GM21529 (cell line): ENCODE data around the gene KCNH6.

Experiments
- ATAC-seq: cut with Tn5 transposase; IDR thresholded peaks from one replicate; pipeline ENCODE4 v1.9.1; 2021; ENCODE audit not compliant: unreplicated experiment

Gene KCNH6

GRCh38 chr17:63549946-63550816 is 27.0 kb downstream of the KCNH6 start, which contains the start of gene DCAF7:
DCAF7 (plus strand) TSS chr17:63550477; CDS start chr17:63550678, 201 bp downstream.
- peak; percentile 94 for ATAC-seq

DNA sequence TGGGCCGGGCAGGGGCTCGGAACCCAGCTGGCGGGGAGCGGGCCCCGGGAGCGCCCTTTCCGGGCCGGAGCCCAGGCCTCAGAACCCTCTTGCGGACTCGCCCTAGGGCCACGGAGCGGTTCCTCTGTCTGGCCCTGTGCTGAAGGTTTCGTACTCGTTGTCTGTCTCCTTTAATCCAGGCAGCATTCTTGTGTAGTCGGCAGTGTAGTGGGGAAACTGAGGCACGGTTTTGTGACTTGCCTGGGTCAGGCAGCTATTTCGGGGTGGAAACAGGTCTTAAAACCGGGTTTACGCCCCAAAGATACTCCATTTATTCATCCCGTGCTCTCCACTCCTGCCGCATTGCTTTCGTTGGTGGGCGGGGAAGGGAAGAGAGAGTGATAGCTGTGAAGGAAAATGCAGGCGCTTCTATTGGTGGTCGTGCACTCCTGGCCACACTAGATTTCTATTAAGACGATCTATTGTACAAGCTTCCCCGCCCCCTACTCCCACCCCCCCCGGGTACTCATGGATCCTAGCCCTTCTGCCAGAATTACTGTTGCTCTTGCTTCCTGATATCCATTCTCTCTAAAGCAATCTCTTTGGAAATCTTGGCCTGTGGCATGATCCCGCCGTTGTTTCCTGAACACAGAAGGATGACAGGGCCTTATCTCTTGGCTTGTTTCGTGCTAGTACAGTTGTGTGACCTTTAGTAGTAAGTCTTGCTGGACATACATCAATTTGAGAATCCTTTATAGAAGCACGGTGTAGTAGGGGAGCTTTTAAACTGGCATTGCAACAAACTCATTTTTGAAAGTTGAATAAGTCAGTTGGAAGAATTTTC is 27.9 kb downstream of the KCNH6 start:
- no peak for ATAC-seq

- no peak for ATAC-seq
These were observed 29.1 kb downstream of the KCNH6 start for GRCh38 chr17:63552211-63552610.

- ATAC-seq, result no peak
These were observed 32.5 kb downstream of the KCNH6 start for GRCh38 chr17:63555500-63556156.

DNA sequence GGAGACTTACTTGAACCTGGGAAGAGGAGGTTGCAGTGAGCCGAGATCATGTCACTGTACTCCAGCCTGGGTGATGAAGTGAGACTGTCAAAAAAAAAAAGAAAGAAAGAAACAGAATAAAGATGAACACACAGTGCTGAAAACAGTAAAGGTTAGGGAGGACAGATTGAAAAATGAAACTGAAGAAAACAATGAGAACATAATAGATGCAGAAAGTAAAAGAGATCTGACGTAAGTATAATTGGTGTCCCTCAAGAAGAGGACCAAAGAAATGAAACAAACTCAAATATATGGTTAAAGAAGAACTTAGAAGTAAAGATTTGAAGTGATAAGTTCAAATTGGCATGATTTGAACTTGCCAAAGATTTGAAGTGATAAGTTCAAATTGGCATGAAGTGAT is 34.3 kb downstream of the KCNH6 start:
- no peak for ATAC-seq

DNA sequence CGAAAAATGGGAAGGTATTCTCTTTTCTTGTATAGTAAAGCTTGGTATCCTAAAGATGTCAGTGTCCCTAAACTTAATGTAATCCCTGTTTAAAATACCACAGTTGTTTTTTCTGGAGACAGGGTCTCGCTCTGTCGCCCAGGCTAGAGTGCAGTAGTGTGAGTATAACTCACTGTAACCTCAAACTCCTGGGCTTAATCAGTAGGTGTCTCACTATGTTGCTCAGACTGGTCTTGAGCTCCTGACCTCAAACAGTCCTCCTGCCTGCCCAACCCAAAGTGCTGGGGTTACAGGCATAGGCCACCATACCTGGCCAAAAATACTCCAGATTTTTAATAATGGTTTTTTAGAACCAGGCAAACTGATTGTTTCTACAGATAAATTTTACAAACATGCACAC is 35.3 kb downstream of the KCNH6 start:
- no peak for ATAC-seq

GRCh38 chr17:63561819-63562218 is 38.7 kb downstream of the KCNH6 start:
- no peak for ATAC-seq

- ATAC-seq, result no peak
These were observed 40.2 kb downstream of the KCNH6 start for GRCh38 chr17:63563339-63563738.

DNA sequence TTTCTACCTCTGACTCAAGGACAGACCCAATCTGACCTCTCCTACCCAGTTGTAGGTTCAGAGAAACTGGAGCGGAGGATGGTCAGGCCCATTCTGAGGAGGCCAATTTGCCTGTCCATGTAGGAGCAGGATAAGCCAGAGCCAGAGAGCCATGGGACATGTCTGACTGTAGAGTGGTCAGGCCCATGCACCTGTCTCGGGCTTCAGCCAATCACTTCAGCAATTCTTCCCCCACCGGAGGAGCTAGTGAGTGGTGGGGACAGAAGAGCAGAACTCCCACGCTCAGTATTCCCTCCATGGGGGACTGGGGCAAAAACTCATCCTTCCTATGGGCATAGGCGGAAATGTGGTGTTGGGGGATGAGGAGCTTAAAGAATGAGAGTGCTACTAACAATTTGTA is 41.4 kb downstream of the KCNH6 start:
- ATAC-seq, result no peak

DNA sequence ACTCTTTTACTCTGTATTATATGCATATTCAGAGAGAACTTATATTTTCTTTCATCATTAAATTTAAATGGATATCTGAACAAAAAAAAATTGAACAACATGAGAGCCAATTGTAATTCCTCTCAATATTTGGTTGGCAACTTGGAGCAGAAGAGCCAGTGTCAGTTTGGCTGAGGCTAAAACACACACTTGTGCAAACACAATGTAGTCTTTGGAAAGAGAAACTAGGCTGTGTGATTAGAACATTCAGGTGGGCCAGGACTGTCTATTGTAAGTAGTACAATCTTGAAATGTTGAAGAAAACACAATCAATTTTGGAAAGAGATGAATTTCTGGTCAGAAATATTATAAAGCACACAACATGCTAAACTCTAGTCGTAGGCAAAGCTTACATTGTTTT is 44.1 kb downstream of the KCNH6 start:
- no peak for ATAC-seq

DNA sequence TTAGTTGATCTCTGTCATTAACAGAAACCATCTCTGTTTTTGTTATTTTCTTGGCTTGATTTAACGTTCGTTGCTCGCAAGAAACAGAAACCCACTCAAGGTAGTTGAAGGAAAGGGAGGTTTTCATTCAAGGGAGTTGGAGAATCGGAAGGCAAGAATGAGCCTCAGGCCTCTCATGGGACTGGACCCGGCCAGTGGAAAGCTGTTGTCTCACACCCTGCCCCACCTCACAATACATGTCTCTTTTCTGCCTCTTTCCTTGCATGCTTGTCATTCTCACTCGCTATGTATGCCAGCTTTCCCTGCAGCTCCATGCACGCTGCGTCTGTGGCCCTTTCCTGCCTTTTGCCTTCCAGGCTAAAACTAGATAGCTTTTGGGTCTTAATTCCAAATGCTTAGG is 45.4 kb downstream of the KCNH6 start:
- no peak for ATAC-seq

DNA sequence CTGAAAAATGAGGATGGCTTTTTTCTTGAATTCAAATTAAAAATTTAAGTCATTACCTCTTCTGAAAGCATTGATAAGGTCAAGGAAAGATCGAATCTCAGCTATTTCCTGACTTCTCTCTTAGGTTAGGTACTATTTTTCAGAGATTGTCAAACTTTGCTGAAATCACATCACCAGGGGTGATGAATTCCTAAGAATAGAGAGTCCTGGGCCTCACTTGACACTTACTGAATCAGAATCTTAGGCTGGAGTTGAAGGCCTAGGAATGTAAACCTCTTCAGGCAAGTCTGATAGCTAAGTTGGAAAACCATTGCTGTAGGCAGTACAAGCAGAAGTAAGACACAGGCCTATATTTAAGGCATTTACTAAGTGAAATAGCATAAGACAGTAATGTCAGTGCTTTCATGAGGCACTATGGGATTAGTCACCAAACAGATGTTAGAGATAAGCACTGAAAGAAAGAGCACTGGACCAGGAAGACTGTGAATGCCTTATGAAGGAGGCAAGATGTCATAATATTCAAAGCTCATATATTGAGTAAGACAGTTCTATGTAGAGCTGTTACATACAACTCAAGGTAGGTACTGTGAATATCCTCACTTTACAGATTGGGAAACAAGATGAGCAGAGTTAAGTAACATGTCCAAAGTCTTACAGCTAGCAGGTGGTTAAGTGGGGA is 48.6 kb downstream of the KCNH6 start:
- no peak for ATAC-seq

DNA sequence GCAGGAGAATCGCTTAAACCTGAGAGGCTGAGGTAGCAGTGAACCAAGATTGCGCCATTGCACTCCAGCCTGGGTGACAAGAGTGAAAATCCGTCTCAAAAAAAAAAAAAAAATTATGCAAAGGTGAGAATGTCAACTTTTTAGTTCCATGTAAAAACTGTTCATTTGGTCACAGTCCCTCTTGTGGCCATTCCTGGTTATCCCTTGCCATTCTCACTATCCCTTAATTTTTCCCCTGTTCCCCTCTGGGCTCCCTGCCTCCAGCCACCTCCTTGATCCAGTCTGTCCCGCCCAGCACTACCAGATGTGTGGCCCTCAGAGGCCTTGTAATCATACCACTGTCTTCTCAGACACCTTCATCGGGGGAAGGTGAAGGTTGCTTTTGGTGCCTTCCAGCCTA is 50.5 kb downstream of the KCNH6 start:
- no peak for ATAC-seq

DNA sequence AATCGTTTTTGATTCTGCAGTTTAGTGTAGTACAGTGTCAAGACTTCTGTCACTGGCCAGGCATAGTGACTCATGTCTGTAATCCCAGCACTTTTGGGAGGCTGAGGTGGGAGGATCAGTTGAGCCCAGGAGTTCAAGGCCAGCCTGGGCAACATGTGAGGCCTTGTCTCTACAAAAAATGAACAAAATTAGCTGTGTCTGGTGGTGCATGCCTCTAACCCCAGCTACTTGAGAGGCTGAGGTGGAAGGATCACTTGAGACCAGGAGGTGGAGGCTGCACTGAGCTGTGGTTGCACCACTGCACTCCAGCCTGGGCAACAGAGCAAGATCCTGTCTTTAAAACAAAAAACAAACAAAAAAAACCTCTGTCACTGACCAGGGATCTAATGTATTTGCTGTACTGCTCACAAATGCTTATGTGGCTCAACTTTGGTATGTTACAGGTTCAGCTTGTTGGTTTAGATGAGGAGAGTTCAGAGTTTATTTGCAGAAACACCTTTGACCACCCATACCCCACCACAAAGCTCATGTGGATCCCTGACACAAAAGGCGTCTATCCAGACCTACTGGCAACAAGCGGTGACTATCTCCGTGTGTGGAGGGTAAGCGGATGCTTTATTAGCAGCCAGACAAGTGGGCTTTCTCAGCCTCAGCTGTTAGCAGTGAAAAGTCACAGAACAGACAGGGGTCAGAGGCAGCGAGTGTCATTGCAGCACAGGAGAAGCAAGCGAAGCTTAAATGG is 55.0 kb downstream of the KCNH6 start:
- ATAC-seq, result no peak

DNA sequence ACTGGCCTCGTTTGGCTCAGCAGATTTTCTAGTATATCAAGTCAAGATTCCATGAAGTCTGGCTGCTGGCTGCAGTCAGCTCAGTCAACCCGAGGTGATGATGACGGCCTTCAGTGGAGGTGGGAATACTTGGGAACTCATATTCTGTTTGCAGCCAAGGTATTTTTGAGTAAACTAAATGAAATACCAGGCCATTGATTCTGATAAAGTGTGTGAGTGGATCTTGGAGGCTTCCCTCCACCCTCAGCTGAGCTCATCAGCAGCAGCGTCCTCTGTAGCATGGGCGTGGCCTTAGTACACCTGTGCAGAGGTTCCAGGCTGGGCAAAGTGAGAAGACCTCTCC is 55.6 kb downstream of the KCNH6 start:
- ATAC-seq, result no peak

DNA sequence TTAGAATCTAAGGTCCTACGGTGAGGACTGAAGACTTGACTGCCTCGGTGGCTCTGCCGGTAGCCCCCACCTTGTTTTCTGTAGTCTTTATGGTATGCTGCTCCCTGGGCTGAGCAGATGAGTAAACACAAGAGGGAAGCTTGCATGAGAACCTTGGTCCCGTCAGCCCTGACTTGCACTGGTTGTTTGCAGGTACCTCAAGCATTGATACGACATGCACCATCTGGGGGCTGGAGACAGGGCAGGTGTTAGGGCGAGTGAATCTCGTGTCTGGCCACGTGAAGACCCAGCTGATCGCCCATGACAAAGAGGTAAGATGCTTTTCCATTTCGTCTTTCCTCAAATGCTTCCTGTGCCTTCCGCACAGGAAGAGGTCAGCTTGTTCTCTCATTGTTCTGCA is 56.5 kb downstream of the KCNH6 start:
- no peak for ATAC-seq

GRCh38 chr17:63587770-63588169 is 64.6 kb downstream of the KCNH6 start:
- ATAC-seq, result no peak

- ATAC-seq, result no peak
These were observed 65.6 kb downstream of the KCNH6 start for GRCh38 chr17:63588797-63589196.

GRCh38 chr17:63589646-63590045 is 66.5 kb downstream of the KCNH6 start:
- no peak for ATAC-seq

DNA sequence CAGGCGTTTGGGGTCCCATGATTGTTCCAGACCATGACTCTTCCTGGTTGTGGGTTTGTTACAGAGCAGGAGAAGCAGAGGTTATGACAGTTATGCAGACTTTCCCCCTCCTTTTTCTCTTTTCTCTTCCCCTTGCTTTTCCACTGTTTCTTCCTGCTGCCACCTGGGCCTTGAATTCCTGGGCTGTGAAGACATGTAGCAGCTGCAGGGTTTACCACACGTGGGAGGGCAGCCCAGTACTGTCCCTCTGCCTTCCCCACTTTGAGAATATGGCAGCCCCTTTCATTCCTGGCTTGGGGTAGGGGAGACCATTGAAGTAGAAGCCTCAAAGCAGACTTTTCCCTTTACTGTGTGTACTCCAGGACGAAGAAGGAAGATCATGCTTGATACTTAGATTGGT is 69.6 kb downstream of the KCNH6 start:
- ATAC-seq, result no peak
